GM18498 (cell line): ENCODE data around the gene KIF21A.

ENCODE experiments used
- ATAC-seq: cut with Tn5 transposase; IDR thresholded peaks from one replicate; pipeline ENCODE4 v1.9.1; 2021; ENCODE audit warnings: mild to moderate bottlenecking, moderate library complexity; ENCODE audit not compliant: unreplicated experiment

The KIF21A gene

GRCh38 chr12:39389399-39390150, 53.3 kb downstream of the KIF21A start:
- no peak for ATAC-seq

- no peak for ATAC-seq
These were observed 56.6 kb downstream of the KIF21A start for GRCh38 chr12:39386335-39386734.

DNA sequence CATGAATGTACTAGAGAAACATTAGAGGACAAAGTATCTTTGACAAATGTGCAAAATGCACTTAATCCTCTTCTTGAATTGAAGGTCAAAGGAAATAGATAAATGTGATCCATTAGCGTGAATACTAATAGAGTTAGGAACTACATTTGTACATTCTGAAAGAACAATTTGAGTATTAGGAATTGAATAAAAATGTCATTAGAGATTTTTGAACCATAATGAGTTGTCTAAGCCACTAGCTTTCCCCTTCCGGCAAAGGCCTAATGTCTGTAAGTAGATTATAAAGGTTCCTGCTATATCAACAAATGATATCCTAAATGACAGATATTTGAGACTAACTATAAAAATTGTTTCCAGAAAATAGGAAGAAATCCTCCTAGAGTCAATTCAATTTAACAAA, 59.8 kb downstream of the KIF21A start:
- no peak for ATAC-seq

DNA sequence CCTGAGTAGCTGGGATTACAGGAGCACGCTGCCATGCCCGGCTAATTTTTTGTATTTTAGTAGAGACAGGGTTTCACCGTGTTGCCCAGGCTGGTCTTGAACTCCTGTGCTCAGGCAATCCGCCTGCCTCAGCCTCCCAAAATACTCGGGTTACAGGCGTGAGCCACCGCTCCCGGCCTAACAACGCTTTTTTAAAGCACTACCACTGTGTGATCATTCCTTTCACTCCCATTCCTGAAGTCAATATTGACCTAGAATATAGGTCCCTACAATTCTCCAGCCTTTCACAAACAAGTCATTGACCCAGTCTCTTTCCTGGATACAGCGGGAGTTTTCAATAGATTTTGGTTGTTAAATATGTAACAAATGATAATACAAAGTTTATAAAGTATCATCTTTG, 62.8 kb downstream of the KIF21A start:
- ATAC-seq = no peak

DNA sequence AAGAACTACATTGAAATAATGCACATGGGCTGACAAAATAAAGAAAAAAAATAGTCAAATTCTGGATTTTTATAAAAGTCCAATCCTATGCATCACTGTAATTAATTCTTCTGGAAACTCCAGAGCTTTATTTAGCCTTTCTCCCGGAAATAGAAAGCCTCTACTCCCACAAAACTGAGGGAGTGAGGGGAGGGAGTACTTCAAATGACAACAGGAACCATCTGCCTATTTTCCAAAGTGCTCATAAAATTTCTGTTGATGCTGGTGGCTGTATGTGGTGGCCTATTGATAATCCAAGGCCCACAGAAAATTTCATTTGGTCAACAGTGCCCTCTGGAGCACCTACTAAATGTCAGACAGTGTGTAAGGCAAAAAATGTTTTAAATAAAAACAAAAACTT, 64.6 kb downstream of the KIF21A start:
- no peak for ATAC-seq

DNA sequence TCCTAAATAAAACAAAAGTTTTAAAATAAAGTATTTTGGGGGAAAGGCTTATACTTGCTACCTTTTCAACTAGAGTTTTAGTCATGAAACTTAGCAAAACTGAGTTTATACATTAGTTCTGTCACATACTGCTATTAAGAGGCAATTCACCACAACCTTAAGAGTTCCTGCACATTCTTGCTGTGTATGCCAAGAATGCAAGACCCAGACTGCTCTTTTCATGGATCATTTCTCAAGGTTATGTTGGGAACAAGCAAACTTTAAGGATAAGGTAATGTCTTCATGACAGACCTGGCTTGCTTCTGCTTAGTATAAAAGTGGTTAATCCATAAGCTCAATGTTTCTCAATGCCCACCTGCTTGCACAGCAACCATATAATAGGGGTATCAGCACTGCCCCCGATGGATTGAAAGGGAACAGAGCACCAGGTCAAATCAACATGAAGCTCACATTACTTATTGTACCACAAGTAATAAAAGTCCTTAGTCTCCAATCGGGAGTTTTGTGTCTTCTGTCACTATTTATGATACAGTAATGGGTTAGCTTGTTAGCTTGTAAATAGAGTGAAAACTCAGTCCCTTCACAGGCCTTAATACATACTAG, 67.6 kb downstream of the KIF21A start:
- ATAC-seq = no peak

DNA sequence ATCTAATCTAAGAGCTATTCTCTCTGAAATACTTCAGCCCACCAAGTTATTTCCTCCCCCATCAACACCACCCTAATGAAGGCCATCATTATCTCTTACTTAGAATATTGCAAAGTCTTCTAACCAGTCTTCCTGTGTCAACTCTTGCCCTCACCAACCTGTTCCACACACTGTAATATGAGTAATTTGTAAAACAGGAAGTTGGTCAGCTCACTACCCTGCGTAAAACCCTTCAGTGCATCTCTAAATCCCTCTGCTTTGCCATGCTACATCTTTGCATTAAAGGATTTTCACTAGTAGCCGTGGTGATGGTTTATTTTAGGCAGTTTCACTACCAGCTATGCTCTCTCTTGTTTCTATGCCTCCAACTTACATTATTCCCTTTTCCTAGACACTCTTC, 70.0 kb downstream of the KIF21A start:
- ATAC-seq = peak; percentile 92

GRCh38 chr12:39372204-39372925, 70.6 kb downstream of the KIF21A start:
- ATAC-seq = no peak

DNA sequence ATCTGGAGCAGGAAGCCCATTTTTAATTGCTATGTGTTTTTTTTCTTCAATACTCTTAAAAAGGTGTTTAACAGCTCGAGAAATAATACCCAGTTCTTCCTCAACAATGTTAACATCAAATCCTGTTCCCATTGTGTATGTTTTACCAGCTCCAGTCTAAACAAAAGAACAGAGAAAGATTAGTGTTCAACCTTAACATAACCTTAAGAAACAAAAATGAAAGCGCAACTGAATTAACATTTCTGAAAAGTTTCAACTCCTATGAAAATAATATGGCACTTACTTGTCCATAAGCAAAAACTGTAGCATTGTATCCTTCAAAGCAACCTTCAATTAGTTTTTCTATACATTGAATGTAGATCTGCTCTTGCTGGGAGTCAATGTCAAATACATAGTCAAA, 73.2 kb downstream of the KIF21A start:
- peak; percentile 38 for ATAC-seq

GRCh38 chr12:39368891-39369290, 74.0 kb downstream of the KIF21A start:
- ATAC-seq = no peak

GRCh38 chr12:39368096-39368495, 74.8 kb downstream of the KIF21A start:
- no peak for ATAC-seq

- no peak for ATAC-seq
These were observed 75.4 kb downstream of the KIF21A start for GRCh38 chr12:39367494-39367893.

DNA sequence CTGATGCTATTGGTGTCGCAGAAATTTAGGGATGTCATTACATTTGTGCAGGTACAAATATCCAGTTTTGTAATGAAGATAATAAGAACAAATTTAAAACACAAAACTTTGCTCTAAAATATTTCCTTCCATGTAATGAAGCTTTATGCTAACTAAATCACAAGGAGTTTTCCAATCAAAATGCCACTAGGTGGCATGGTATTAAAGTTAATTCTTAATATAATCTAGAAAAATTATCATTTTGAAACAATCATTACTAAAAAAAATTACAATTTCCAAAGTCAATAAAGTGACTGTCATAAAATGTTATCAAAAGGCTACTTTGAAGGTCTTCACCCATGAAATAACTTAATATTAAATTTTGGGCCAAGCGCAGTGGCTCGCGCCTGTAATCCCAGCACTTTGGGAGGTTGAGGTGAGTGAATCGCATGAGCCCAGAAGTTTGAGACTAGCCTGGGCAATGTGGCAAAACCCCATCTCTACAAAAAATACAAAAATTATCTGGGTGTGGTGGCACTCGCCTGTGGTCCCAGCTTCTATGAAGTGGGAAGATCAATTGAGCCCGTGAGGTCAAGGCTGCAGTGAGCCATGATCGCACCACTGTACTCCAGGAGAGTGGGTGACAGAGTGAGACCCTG, 77.4 kb downstream of the KIF21A start:
- no peak for ATAC-seq

GRCh38 chr12:39364196-39364595, 78.7 kb downstream of the KIF21A start:
- ATAC-seq = no peak

GRCh38 chr12:39359645-39360044, 83.3 kb downstream of the KIF21A start:
- no peak for ATAC-seq

GRCh38 chr12:39357041-39357440, 85.9 kb downstream of the KIF21A start:
- no peak for ATAC-seq

DNA sequence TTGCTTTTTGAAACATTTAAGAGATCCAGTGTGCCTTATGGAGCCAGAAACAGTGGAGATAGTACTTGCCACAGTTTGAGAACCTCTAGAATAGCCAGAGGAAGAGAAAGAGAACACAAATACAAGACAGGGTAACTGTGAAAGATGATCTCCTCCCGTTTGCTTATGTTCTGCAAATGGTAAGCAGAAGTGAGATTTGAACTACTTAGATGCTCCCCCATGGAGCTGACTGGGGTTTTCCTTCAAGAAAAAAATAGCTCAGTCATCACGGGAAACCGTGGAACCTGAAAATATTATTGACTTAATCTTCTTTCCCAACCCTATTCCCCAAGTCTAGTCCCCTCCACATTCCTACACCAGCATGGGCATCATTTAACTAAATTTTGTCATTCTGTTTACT, 87.1 kb downstream of the KIF21A start:
- ATAC-seq = no peak

GRCh38 chr12:39354955-39355354, 88.0 kb downstream of the KIF21A start:
- ATAC-seq = no peak

DNA sequence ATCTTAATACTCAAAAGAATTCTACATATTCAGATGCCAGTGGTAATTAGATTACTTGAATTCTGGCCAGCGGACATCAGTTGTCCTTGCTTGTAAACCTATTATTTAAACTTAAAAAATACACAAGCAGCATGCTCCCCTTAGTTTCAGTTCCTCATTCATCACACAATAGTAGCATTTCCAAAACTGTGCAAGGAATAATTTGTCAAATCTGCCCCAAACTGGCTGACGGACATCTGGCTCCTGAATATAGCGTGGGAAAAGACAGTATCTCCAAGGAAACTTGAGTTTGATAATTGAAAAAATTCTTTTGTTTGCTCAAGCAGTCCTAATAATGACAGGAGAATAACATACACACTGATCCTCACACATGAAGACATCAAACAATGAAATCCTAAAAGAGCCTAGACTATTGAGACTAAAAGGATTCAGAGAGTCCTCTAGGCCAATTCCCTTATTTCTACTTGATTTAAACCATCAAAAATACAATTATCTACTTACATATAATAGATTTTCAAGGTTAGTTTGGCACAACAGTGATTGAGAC, 90.4 kb downstream of the KIF21A start:
- ATAC-seq = no peak

DNA sequence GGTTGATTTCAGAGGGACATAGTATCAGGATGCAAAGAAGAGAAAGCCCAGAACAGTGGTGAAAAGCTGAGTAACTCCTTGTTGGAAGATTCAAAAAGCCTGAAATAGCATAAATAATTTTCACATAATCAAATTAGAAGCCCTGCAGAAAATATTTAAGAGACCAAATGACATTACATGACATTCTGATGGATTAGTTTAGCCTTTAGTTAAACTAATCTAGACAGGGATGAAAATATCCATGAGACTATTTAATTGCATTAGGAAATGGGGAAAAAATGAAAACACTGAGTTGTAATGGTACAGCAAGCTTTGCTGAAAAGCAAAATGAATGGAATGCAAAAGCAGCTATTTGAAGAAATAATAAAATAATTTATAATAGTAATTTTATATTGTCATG, 91.8 kb downstream of the KIF21A start:
- ATAC-seq = no peak

DNA sequence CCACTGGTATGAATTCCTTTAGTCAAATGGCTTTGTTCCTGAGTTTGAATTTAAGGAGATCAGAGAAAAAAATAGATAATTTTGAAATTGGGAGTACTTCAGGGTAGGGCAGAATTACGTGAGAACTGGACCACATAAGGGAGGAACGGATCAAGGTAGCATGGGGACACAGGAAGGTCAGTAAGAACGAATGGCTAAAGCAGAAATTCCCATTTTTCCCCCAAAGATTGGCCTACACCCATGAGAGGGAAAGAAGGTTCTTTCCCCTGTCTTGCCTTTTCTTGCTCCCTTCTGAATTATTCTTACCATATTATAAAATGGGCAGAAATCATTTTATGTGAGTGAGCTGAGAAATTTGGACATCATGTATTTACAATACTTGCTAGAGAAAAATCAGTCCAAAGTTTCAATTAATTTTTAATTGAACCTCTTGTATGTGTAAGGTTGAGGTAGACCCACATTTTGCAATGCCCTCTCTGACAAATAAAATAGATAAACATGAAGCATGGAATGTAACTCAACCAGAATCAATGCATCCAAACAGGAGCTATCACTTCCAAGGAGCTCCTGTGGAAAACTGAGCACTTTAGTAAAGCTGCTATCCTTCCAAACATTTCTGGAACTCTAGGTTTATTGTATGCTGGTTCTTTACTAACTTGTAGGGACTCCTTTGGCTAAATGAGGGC, 93.8 kb downstream of the KIF21A start:
- no peak for ATAC-seq
